ENCODE measurements around the gene LTV1.
"Not testable (repeated sequence)": the region's sequence is repeated elsewhere in the genome, so short reads cannot be mapped to it uniquely, and the experiment has no call there.

LTV1 gene

DNA sequence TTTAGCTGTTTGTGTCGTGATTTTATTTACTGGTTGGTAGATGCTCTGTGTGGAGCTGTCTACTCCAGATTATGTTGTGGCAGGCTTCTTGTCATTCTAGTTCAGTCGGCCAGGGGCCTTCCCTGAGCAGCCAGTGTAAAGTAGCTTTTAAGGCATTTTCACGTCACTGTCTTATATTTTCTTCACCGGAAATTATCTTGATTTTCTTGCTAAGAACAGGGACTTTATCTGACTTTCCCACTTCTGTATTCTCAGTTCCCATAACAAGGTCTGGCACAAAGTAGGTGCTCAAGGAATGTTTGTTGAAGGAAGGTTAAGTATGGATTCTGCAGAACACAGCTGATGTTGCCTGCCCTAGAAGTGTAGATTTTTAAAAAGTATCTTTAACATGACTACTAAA lies 868 bp downstream of the LTV1 start:
- FAIRE-seq: no peak

DNA sequence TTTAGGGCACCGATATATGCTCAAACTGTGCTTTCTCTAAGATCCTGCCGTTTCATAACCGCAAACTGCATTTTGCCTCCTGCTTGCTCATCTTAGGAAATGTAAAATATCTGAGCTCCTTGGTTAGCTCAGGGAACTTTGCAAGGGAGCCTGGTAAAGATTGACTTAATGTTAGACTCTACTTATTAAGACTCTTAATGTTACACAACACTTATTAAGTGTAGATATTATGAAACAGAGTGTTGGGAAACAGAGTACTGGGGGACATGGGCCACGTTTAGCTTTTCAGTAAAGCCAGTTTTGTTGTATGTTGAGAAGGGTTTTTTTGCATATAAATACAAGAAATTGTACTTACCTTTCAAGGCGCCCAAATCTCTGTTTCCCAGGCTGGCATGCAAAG lies 1.9 kb downstream of the LTV1 start:
- FAIRE-seq: no peak

DNA sequence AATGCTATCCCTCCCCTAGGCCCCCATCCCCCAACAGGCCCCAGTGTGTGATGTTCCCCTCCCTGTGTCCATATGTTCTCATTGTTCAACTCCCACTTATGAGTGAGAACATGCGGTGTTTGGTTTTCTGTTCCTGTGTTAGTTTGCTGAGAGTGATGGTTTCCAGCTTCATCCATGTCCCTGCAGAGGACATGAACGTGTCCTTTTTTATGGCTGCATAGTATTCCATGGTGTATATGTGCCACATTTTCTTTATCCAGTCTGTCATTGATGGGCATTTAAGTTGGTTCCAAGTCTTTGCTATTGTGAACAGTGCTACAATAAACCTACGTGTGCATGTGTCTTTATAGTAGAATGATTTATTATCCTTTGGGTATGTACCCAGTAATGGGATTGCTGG lies 8.6 kb downstream of the LTV1 start:
- FAIRE-seq: not testable (repeated sequence)

DNA sequence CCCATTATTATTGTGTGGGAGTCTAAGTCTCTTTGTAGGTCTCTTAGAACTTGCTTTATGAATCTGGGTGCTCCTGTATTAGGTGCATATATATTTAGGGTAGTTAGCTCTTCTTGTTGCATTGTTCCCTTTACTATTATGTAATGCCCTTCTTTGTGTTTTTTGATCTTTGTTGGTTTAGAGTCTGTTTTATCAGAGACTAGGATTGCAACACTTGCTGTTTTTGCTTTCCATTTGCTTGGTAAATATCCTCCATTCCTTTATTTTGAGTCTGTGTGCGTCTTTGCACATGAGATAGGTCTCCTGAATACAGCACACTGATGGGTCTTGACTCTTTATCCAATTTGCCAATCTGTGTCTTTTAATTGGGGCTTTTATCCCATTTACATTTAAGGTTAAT lies 11.9 kb downstream of the LTV1 start:
- FAIRE-seq: not testable (repeated sequence)

DNA sequence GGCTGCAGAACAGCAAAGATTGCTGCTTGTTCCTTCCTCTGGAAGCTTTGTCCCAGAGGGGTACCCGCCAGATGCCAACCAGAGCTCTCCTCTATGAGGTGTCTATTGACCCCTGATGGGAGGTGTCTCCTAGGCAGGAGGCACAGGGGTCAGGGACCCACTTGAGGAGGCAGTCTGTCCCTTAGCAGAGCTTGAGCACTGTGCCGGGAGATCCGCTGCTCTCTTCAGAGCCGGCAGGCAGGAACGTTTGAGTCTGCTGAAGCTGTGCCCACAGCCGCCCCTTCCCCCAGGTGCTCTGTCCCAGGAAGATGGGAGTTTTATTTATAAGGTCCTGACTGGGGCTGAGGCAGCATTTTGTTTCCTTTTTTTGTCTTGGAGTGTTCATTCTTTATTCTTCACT lies 13.6 kb downstream of the LTV1 start:
- not testable (repeated sequence) for FAIRE-seq

DNA sequence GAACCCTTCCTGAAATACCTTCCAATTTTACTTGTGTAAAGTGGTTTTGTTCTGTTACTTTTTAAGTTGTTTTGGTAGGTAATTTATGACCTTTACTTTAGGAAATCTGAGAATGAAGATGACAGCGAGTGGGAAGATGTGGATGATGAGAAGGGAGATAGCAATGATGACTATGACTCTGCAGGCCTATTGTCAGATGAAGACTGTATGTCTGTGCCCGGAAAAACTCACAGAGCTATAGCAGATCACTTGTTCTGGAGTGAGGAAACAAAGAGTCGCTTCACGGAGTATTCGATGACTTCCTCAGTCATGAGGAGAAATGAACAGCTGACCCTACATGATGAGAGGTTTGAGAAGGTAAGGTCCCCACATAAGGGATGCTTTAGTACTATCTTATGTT lies 14.5 kb downstream of the LTV1 start:
- FAIRE-seq: no peak

DNA sequence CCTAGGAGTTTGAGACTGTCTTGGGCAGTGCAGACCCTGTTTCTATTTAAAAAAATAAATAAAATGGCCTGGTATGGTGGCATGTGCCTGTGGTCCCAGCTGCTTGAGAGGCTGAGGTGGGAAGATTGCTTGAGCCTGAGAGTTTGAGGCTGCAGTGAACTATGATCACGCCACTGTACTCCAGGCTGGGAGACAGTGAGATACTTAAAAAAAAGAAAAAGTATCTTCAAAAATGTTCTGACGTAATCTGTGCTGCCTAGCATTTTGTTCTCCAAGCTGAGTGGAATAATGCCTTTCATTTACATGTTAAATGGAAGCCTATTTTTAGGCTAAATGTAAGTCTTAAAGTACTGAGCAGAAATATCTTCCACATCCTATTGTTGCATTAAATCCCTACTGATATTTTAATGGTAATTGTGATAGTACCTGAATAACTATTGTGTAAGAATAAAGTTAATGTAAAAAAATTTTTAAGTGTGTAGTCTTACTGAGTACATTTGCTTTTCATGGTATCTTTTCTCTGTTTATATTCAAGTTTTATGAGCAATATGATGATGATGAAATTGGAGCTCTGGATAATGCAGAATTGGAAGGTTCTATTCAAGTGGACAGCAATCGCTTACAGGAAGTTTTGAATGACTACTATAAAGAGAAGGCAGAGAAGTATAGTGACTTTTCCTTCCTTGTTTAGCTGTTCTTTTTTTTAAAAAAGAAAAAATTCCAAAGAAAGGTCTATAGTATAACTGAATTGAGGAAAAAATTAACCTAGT lies 16.9 kb downstream of the LTV1 start:
- no peak for FAIRE-seq

DNA sequence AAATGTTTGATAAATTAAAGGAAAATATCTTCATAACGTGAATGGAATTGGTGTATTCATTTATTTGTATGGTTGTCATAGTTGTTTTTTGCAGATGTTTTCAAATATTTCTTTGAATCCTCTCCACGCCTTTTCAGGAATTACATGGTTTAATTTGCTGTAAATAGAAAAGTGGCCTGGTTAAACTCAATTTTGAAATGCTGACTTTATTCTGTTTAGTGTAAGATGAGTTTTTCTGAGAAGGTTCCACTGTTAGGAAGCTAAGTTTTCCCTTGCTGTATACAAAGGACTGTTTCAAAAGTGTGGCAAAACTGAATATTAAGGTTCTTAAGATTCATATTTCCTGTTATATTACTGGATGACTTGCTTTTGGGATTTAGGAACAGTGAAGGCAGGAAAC lies 20.6 kb downstream of the LTV1 start:
- FAIRE-seq: no peak

DNA sequence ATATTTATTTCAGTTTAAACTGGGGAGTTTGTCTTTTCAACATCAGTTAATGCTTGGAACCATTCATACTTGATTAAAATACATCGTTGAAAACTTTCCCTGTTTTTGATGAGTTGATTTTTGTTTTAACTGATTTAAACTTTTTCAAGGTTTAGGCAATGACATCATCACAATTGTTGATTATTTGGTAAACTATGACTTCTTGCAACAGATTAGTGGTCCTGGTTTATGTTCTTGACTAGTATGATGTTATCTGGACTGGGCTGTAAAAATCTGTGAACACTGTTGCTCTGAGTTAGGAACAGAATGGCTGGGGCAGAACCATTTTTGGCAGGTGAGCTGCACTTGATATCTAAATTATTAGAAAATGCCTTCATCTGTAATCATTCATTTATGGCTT lies 21.1 kb downstream of the LTV1 start, which contains the start of gene ZC2HC1B:
Gene ZC2HC1B, plus strand, starts transcription at position 241 of the 400 bp plus-strand sequence. Its CDS starts 66 bp downstream, at position 307.
- no peak for FAIRE-seq

DNA sequence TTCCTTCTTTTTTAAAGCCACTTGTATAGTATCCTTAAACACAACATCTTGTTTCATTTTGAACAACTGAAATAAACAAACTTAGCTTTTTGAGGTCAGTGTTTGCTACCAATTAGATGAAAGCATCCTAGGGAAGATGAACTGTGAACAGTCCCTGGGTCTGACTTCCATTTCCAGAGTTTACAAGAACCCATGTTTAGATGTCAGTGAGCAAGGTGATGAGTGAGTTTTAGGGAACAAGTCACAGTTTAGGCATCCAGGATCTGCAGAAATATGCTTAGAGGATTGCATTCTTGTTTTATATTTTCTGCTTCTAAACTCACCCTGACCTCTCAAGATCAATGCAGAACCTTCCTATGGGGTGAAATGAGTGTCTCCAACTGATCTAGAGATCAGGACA lies 24.1 kb downstream of the LTV1 start:
- FAIRE-seq: no peak

DNA sequence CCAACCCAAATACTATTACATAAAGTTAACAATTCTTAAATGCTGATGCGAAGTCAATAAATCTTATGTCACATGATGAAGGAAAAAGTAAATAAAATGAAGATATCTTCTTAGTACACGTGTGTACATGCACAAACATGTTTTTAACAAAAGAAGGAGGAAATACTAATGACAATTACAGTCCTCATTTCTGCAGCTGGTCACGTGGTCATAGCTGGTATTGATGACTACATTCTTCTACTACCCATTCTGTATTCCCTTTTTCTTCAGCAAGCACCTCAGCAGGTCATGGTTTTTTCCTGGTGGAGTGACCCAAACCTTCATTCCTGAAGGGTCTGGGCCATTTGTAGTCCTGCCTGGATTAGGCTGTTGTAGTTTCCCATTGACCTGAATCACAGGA lies 25.7 kb downstream of the LTV1 start:
- FAIRE-seq: not testable (repeated sequence)

DNA sequence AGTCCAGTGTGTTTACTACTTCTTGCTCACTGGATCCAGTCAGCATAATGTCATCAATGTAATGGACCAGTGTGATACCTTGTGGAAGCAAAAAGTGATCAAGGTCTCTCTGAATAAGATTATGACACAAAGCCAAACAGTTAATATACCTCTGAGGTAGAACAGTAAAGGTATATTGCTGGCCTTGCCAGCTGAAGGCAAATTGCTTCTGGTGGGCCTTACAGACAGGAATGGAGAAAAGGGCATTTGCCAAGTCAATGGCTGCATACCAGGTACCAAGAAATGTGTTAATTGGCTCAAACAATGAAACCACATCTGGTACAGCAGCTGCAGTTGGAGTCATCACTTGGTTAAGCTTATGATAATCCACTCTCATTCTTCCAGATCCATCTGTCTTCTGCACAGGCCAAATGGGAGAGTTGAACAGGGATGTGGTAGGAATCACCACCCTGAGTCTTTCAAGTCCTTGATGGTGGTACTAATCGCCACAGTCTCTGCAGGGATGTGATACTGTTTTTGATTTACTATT lies 28.1 kb downstream of the LTV1 start:
- FAIRE-seq: not testable (repeated sequence)

DNA sequence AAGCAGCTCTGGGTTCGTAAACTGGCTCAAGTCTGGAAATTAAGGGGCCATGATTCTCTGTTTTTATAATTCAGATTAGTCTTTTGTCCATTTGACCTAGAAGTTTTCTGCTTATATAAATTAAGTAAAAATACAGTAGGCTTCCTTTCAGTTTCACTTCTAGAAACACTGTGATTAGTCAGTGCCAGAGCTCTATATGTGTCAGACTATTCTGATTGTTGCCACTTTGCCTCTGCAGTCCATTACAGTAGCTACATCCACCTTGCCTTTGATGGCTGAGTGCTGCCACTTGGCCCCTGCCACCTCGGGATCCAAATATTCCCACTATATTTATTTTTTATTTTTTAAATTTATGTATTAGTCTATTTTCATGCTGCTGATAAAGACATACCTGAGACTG lies 29.1 kb downstream of the LTV1 start:
- FAIRE-seq: no peak

DNA sequence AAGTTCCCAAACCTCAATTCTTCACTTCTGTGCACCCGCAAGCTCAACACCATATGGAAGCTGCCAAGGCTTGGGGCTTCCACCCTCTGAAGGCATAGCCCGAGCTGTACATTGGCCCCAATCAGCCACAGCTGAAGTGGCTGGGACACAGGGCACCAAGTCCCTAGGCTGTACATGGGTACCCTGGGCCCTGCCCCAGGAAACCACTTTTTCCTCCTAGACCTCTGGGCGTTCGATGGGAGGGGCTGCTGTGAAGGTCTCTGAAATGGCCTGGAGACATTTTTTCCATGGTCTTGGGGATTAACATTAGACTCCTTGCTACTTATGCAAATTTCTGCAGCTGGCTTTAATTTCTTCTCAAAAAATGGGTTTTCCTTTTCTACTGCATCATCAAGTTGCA lies 30.5 kb downstream of the LTV1 start:
- not testable (repeated sequence) for FAIRE-seq

DNA sequence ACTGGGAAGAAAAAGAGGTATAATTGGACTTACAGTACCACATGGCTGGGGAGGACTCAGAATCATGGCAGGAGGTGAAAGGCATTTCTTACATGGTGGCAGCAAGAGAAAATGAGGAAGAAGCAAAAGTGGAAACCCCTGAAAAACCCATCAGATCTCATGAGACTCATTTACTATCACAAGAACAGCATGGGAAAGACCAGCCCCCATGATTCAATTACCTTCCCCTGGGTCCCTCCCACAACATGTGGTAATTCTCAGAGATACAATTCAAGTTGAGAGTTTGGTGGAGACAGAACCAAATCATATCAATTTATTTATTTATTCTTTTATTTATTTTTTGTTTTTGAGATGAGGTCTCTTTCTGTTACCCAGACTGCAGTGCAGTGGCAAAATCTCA lies 31.4 kb downstream of the LTV1 start:
- not testable (repeated sequence) for FAIRE-seq

DNA sequence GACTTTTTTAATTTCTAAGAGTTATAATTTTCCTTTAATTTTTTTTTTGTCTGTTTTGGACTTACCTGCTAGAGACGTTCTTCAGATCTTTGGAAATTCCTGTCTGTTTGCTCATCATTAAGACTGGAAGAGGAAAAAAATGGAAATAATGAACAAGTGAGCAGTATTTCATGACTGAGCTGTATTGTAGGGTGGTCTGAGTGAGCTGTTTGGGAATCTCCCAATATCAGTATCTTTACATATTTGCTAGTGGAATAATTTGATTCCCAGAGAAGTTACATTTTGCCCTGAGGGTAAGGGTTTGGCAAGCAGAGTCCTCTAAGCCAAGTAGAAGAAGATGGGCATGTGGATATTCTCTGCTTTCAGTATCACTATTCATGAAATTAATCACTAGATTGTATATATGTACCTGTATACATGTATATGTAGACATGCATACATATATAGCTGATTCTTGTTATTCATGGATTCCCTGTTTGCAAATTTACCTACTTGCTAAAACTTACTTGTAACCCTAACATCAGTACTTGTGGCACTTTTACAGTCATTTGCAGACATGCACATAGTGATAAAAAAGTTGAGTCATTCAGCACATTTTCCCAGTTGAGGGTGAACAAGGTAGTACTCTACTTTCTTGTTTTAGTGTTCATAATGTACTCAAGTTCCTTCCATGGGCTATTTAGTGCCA lies 34.6 kb downstream of the LTV1 start:
- no peak for FAIRE-seq

DNA sequence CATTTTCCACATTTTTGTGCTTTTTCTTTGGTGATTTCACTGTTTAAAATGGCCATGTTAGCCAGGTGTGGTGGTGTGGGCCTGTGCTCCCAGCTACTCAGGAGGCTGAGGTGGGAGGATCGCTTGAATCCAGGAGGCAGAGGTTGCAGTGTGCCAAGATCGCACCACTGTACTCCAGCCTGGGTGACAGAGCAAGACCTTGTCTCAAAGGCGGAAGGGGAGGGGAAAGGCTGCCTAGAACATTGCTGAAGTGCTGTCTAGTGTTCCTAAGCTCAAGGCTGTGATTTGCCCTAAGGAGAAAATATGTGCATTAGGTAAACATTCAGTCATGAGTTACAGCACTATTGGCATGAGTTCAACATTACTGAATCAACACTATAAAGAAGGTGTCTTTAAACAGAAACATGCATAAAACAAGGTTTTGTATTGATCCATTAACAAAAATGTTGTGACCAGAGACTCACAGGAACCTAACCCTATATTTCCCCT lies 35.2 kb downstream of the LTV1 start:
- no peak for FAIRE-seq

DNA sequence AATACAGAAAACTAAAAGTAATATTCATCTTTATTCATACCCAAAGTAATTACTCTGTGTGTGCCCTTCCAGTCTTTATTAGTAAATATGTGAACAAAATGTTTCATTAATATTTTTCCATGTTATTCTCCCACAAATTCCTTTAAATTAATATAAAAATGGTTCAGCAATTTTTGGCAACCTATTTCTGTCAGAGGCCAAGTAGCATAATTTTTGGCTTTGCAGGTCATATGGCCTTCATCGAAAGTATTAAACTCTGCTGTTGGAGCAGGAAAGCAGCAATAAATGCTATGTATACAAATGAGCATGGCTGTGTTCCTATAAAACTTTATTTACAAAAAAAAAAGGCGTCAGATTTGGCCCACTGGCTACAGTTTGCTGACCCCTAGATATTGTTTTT lies 37.3 kb downstream of the LTV1 start:
- FAIRE-seq: no peak

DNA sequence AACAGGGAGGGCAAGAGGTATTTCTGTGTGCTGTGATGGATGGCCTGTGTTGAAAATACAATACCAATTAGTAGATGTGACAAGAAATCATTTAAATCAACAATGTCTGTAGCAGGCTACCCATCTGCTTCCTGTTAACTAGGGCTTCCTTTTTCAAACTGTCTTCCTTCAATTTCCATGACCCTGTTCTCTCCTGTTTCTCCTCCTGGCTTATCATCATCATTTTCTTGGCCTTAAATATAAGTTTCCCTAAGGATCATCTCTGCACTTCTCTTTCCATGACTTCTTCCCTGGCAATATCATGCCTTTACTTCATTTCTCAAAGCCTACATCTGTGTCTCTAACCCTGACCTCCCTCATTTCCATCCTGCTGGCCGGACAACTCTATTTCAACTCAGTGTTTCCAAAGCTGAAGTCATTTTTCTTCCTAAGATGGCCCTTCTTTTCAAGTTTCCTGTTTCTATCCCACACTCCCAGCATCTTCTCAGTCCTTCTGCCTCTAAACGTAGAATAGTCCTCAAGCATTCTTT lies 39.3 kb downstream of the LTV1 start:
- no peak for FAIRE-seq

DNA sequence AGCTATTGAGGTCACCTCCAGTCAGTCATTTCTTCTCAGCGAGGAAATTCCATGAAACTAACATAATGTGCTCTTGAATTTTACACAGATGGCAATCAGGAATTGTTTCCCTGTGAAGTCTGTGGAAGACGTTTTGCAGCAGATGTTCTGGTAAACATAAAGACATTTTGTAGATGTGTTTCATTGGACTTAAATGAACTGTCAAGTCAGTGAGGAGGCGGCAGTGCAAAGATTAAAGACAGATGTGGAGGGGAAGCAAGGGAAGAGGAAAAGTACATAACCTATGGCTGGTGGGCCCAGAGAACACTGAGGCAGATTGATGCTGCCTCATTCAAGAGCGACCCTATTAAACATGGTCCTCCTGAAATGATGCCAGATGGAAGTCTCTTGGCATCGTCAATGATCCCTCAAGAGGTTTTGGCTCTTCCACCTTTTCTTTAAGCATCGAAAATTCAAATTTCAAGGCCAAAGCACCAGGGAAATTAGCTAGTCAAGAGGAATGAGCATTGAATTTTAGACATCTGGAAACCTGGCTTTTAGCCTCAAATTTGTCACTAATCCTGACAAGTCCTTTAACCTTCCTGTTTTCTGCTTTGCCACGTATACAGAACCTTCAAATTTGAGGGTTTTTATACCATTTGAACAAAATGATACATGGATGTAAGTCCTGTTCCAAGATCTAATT lies 41.2 kb downstream of the LTV1 start:
- no peak for FAIRE-seq

DNA sequence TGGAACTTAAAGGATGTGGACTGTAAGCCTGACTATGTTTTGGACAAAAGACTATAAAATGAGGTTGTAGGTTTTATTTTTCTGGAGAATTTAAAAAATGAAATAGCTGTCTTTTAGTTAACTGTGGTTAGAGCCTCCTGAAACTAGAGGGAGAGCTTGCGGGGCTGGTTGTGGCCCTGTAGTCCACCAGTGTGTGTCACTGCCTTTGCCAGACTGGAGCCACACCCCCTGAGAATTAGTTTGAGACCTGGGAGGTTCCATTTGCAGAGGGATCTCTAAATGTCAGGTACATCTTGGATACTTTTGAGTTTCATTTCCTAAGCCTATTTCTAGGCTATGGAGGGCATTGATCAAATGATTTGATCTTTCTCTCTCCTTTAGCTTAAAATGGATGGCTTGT lies 42.0 kb downstream of the LTV1 start:
- no peak for FAIRE-seq

DNA sequence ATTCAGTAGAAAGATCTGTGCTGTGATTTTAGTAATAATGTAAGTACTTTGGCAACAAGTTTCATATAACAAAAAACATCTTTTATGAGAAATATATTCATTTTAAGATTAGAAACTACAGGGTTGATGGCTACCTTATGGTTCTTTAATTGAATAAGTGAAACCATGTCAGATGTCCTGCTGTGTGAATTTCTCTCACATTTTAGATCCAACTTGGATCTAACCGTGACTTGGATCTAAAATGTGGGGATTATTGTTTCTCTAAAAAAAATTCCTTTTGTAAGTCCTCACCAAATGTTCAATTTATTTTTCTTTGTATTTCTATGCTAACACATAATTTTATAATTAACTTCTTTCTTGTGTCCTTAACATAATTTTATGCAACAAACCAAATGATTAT lies 51.5 kb downstream of the LTV1 start:
- FAIRE-seq: no peak

All from islet of Langerhans (tissue), 1 donor.